Activated gamma-delta T cell treated with anti-CD3 and anti-CD28 coated beads, Interleukin-2, amount 50 U/mL, for 16 hours (primary cell): ENCODE data around the gene HLTF.
"Not testable (repeated sequence)": the region's sequence is repeated elsewhere in the genome, so short reads cannot be mapped to it uniquely, and the experiment has no call there.

Source experiments
- DNase-seq: peaks from one replicate; pipeline ENCODE4 v3.0.0-alpha.2; 2020; ENCODE audit warnings: low read depth

HLTF gene

GRCh38 chr3:149086232-149086988, at the start of gene HLTF:
HLTF (minus strand) TSS chr3:149086533; CDS start chr3:149086336, 197 bp downstream.
- peak; percentile 86 for DNase-seq

GRCh38 chr3:149134575-149134974, 48.2 kb upstream of the HLTF start:
- no peak for DNase-seq

GRCh38 chr3:149131589-149131988, 45.3 kb upstream of the HLTF start:
- no peak for DNase-seq

- peak; percentile 65 for DNase-seq
These were observed 43.2 kb upstream of the HLTF start, which contains the start of gene HPS3 for GRCh38 chr3:149129326-149130205. HPS3 (plus strand) TSS chr3:149129638; CDS start chr3:149129724, 86 bp downstream.

GRCh38 chr3:149128821-149129220, 42.5 kb upstream of the HLTF start:
- no peak for DNase-seq

GRCh38 chr3:149122721-149123578, 36.6 kb upstream of the HLTF start:
- no peak for DNase-seq

- DNase-seq: no peak
These were observed 34.0 kb upstream of the HLTF start for GRCh38 chr3:149120051-149120972.

- DNase-seq: no peak
These were observed 33.1 kb upstream of the HLTF start for GRCh38 chr3:149119466-149119865.

GRCh38 chr3:149118724-149119123, 32.4 kb upstream of the HLTF start:
- no peak for DNase-seq

GRCh38 chr3:149115114-149115513, 28.8 kb upstream of the HLTF start:
- DNase-seq: no peak

GRCh38 chr3:149114458-149114857, 28.1 kb upstream of the HLTF start:
- DNase-seq: no peak

GRCh38 chr3:149104484-149104883, 18.2 kb upstream of the HLTF start:
- no peak for DNase-seq

- no peak for DNase-seq
These were observed 15.3 kb upstream of the HLTF start for GRCh38 chr3:149101641-149102040.

GRCh38 chr3:149101154-149101553, 14.8 kb upstream of the HLTF start:
- no peak for DNase-seq

- DNase-seq: not testable (repeated sequence)
These were observed 11.7 kb upstream of the HLTF start for GRCh38 chr3:149097987-149098386.

- no peak for DNase-seq
These were observed 9.2 kb upstream of the HLTF start for GRCh38 chr3:149095487-149095886.

- DNase-seq: no peak
These were observed 5.7 kb upstream of the HLTF start for GRCh38 chr3:149091983-149092382.

GRCh38 chr3:149090907-149091306, 4.6 kb upstream of the HLTF start:
- no peak for DNase-seq

- no peak for DNase-seq
These were observed 4.1 kb upstream of the HLTF start for GRCh38 chr3:149090461-149090860.

GRCh38 chr3:149089395-149089794, 3.1 kb upstream of the HLTF start:
- no peak for DNase-seq

GRCh38 chr3:149087208-149087607, 875 bp upstream of the HLTF start:
- no peak for DNase-seq
